HEK293 (cell line): ENCODE data around the gene KRT15.

ENCODE experiments used
- CTCF ChIA-PET: fragments of 350-600 bp; formaldehyde crosslinking; extraction: SDS; loops from one replicate; lab custom pipeline; 2021; ENCODE audit warnings: antibody characterized with exemption; lab: Yijun Ruan, JAX
- POLR2A ChIA-PET: fragments of 300-600 bp; formaldehyde crosslinking; extraction: SDS; loops from one replicate; lab custom pipeline; 2020; ENCODE audit warnings: antibody characterized with exemption, inconsistent platforms; lab: Yijun Ruan, JAX
- H3K27ac ChIP-seq: fragments of 200-500 bp; sonication (Bioruptor generic); 2 replicates; pipeline ENCODE4 v1.5.1; 2014; ENCODE audit warnings: low read depth, low read length, control low read depth, inconsistent platforms; ENCODE audit errors: extremely low read depth
- H3K36me3 ChIP-seq, 2 experiments: fragments of 200-500 bp in 1 of 2; sonication (Bioruptor generic) in 1 of 2; 1 replicate in 1 of 2; 2 replicates in 1 of 2; pipeline ENCODE4 v1.5.1; 2014 to 2017; ENCODE audit warnings: inconsistent platforms in 2 of 2, low read length in 2 of 2; ENCODE audit not compliant: control insufficient read depth in 2 of 2, insufficient read depth in 1 of 2
- H3K4me1 ChIP-seq: fragments of 200-500 bp; sonication (Bioruptor generic); 2 replicates; pipeline ENCODE4 v1.5.1; 2014; ENCODE audit warnings: mild to moderate bottlenecking, low read length, inconsistent platforms; ENCODE audit not compliant: control insufficient read depth, insufficient read depth
- H3K4me3 ChIP-seq: 2 replicates; pipeline ENCODE4 v1.5.1; 2011; ENCODE audit warnings: low read depth, mild to moderate bottlenecking, control low read depth, low read length, moderate library complexity
- H3K9me3 ChIP-seq: fragments of 200-500 bp; sonication (Bioruptor generic); 2 replicates; pipeline ENCODE4 v1.5.1; 2014; ENCODE audit warnings: low read depth, low read length, inconsistent platforms; ENCODE audit not compliant: control insufficient read depth, insufficient read depth
- AEBP2 ChIP-seq: fragments of 450-650 bp; formaldehyde crosslinking; IDR thresholded peaks from 2 replicates; pipeline ENCODE4 v1.5.1; 2016; ENCODE audit warnings: missing biosample characterization, missing genetic modification characterization, borderline replicate concordance
- GLIS1 ChIP-seq: fragments of 450-650 bp; formaldehyde crosslinking; IDR thresholded peaks from 2 replicates; pipeline ENCODE4 v1.5.1; 2016; ENCODE audit warnings: missing biosample characterization, missing genetic modification characterization
- MEIS1 ChIP-seq: sonication (generic); formaldehyde crosslinking; IDR thresholded peaks from 2 replicates; pipeline ENCODE4 v1.8.1; 2022; ENCODE audit warnings: missing genetic modification reagents, mild to moderate bottlenecking, borderline replicate concordance
- WT1 ChIP-seq: fragments of 450-650 bp; formaldehyde crosslinking; IDR thresholded peaks from 2 replicates; pipeline ENCODE4 v1.5.1; 2016; ENCODE audit warnings: missing biosample characterization, missing genetic modification characterization
- ZFP3 ChIP-seq: fragments of 450-650 bp; formaldehyde crosslinking; IDR thresholded peaks from 2 replicates; pipeline ENCODE4 v1.5.1; 2016; ENCODE audit warnings: low read depth, missing biosample characterization, missing genetic modification characterization
- ZNF138 ChIP-seq: fragments of 450-650 bp; formaldehyde crosslinking; IDR thresholded peaks from 2 replicates; pipeline ENCODE4 v1.5.1; 2016; ENCODE audit warnings: missing biosample characterization, missing genetic modification characterization, borderline replicate concordance
- ZNF211 ChIP-seq: fragments of 450-650 bp; formaldehyde crosslinking; IDR thresholded peaks from 2 replicates; pipeline ENCODE4 v1.5.1; 2016; ENCODE audit warnings: low read depth, missing biosample characterization, missing genetic modification characterization
- ZNF248 ChIP-seq: fragments of 450-650 bp; formaldehyde crosslinking; IDR thresholded peaks from 2 replicates; pipeline ENCODE4 v1.5.1; 2017; ENCODE audit warnings: missing biosample characterization, missing genetic modification characterization
- ZNF274 ChIP-seq, 2 experiments: fragments of 200-500 bp in 1 of 2; fragments of 450-650 bp in 1 of 2; sonication (Bioruptor generic) in 1 of 2; formaldehyde crosslinking in 1 of 2; IDR thresholded peaks; 2 replicates each; pipeline versions ENCODE4 v1.5.1 to v1.6.1; 2014 to 2016; ENCODE audit warnings: borderline replicate concordance in 1 of 2, inconsistent platforms in 1 of 2, low read length in 1 of 2, missing biosample characterization in 1 of 2, missing genetic modification characterization in 1 of 2
- ZNF561 ChIP-seq: fragments of 450-650 bp; IDR thresholded peaks from 2 replicates; pipeline ENCODE4 v1.5.1; 2018; ENCODE audit warnings: missing biosample characterization, missing genetic modification characterization, borderline replicate concordance
- ZNF664 ChIP-seq: fragments of 450-650 bp; formaldehyde crosslinking; IDR thresholded peaks from 2 replicates; pipeline ENCODE4 v1.5.1; 2016; ENCODE audit warnings: missing biosample characterization, missing genetic modification characterization
- ZNF704 ChIP-seq: fragments of 450-650 bp; formaldehyde crosslinking; IDR thresholded peaks from 2 replicates; pipeline ENCODE4 v1.5.1; 2016; ENCODE audit warnings: missing biosample characterization, missing genetic modification characterization
- ZNF777 ChIP-seq: fragments of 450-650 bp; formaldehyde crosslinking; IDR thresholded peaks from 2 replicates; pipeline ENCODE4 v1.5.1; 2017; ENCODE audit warnings: missing biosample characterization, missing genetic modification characterization, borderline replicate concordance

KRT15 gene

GRCh38 chr17:41534899-41535546, 16.3 kb upstream of the KRT15 start:
- Histone ChIP-seq H3K4me3 (no peak overlapping the region), H3K9me3 (no peaks in the 10 kb centered on the region), H3K36me3 (no peaks in the 10 kb centered on the region), H3K4me1 (peaks cover 7% of the 10 kb centered on the region; the same call in 1 of the 2 replicates), H3K27ac (no peak overlapping the region)
- POLR2A ChIA-PET, result interaction anchor here (0.5 to 1.7 kb wide), 2 partner anchors 17 to 154 kb away, joined by 3 to 6 read pairs; partner anchors contain the start of gene EIF1
- peak; percentile 73 for TF ChIP-seq GLIS1 (tag by site-specific recombination)
- no peak for TF ChIP-seq AEBP2 (tag by site-specific recombination)
- CTCF ChIA-PET, result interaction anchor here (0.6 to 9.3 kb wide), 15 partner anchors 10 to 679 kb away, joined by 3 to 113 read pairs (median 4); no protein-coding TSS in a partner anchor

GRCh38 chr17:41533613-41534012, 14.9 kb upstream of the KRT15 start:
- CTCF ChIA-PET, result interaction anchor here (0.6 to 9.3 kb wide), 5 partner anchors 16 to 133 kb away, joined by 3 to 113 read pairs (median 5); no protein-coding TSS in a partner anchor

GRCh38 chr17:41532947-41533570, 14.4 kb upstream of the KRT15 start:
- peaks cover 14% of the 10 kb centered on the region for H3K4me1 ChIP-seq
- POLR2A ChIA-PET, result no interaction called here
- TF ChIP-seq WT1 (tag by site-specific recombination), result 0 out of 2 replicates have a peak, but pooled peaks have one; percentile 17
- no peak for TF ChIP-seq ZNF704 (tag by site-specific recombination)
- no peak for TF ChIP-seq ZFP3 (tag by site-specific recombination)
- no peak overlapping the region for H3K27ac ChIP-seq
- CTCF ChIA-PET, result interaction anchor here (0.6 to 9.3 kb wide), 5 partner anchors 17 to 133 kb away, joined by 3 to 113 read pairs (median 4); no protein-coding TSS in a partner anchor
- H3K36me3 ChIP-seq, result no peaks in the 10 kb centered on the region
- H3K4me3 ChIP-seq, result no peak overlapping the region
- no peaks in the 10 kb centered on the region for H3K9me3 ChIP-seq

More at GRCh38 chr17:41533613-41534012, 14.9 kb upstream of the KRT15 start:
- TF ChIP-seq ZNF777 (no peak), MEIS1 (no peak), ZNF248 (tag by site-specific recombination) (no peak), ZNF561 (tag by site-specific recombination) (no peak), ZNF274 (IDR thresholded peaks at IDR 0.05; ENCODE audit: low read length) (no peak), ZNF274 (tag by site-specific recombination; IDR thresholded peaks at IDR 0.05; ENCODE audit: borderline replicate concordance) (no peak)
- TF ChIP-seq, all 188 proteins: peak for 0
- Histone ChIP-seq H3K4me1 (peaks cover 14% of the 10 kb centered on the region), H3K9me3 (no peaks in the 10 kb centered on the region), H3K36me3 (no peaks in the 10 kb centered on the region), H3K27ac (no peak overlapping the region), H3K4me3 (no peak overlapping the region)
- POLR2A ChIA-PET, result interaction anchor here (0.7 kb wide), 1 partner anchor 1153 kb away, joined by 3 read pairs; no protein-coding TSS in a partner anchor

- no peak for TF ChIP-seq ZNF138 (tag by site-specific recombination)
- no peak for TF ChIP-seq ZNF211 (tag by site-specific recombination)
- 0 out of 2 replicates have a peak, but pooled peaks have one; percentile 25 for TF ChIP-seq ZNF664
- POLR2A ChIA-PET, result interaction anchor here (0.8 kb wide), 1 partner anchor 156 kb away, joined by 4 read pairs; no protein-coding TSS in a partner anchor
- Histone ChIP-seq H3K36me3 (no peaks in the 10 kb centered on the region), H3K4me1 (peaks cover 14% of the 10 kb centered on the region), H3K27ac (no peak overlapping the region), H3K9me3 (no peaks in the 10 kb centered on the region), H3K4me3 (no peak overlapping the region)
- CTCF ChIA-PET, result interaction anchor here (1.1 to 4.8 kb wide), 4 partner anchors 17 to 117 kb away, joined by 3 to 55 read pairs (median 6); no protein-coding TSS in a partner anchor
These were observed 13.3 kb upstream of the KRT15 start for GRCh38 chr17:41531993-41532392.
